GM19467 (cell line): Measurements from ENCODE around the gene GCNT2.
A peak's percentile ranks its signal among the peaks of the same experiment; 100 is the strongest.
"Not testable (repeated sequence)": the region's sequence is repeated elsewhere in the genome, so short reads cannot be mapped to it uniquely, and the experiment has no call there.

Experiments
- ATAC-seq: cut with Tn5 transposase; IDR thresholded peaks from one replicate; pipeline ENCODE4 v1.9.1; 2021; ENCODE audit warnings: mild to moderate bottlenecking, moderate library complexity; ENCODE audit not compliant: unreplicated experiment

The GCNT2 gene

DNA sequence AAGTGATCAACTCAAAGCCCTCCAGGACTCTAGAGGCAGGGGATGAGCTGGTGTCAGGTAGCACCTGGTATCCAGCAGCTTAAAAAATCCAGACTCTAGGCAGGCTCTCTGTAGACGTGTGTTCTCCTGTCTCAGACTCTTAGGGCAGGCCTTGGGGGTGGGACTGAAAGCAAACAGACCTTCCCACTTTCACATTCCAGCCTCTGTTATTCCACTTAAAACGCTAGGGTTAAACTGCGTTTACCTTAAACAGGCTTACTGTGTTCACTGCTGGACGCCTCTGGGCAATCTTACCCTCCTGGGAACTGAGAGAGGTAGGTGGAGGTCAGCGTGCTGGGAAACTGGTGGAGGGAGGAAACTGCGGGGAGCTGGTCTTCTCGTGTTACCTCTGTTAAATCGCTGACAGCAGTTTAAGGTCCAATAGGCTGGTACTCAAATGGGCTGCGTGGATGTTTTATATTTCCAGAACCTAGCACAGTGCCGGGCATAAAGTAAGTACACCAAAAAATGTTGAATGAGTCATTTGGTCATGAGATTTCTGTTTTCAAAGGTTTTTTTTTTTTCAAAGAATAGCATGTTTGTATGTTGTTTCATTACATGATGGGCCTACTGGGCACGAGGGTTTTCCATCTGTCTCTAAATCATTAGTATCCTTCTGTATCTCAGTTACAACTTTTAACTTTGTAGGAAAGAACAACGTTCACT is at the start of gene GCNT2:
Gene GCNT2 (plus strand): TSS at position 248 of the 705 bp plus-strand sequence. CDS start 7,561 bp downstream, outside the sequence.
- no peak for ATAC-seq

DNA sequence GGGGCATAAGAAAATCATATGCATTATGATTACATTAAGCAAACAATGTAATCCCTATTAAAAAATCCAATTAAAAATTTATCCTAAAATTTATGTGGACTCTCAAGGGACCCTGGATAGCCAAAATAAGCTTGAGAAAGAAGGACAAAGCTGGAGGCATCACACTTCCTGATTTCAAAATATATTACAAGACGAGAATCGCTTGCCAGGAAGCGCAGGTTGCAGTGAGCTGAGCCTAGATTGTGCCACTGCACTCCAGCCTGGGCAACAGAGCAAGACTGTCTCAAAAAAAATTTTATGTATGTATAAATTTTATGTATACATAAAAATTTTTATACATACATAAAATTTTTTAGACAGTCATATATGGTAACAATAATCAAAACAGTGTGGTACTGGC is 48.5 kb upstream of the GCNT2 start:
- ATAC-seq, result no peak

DNA sequence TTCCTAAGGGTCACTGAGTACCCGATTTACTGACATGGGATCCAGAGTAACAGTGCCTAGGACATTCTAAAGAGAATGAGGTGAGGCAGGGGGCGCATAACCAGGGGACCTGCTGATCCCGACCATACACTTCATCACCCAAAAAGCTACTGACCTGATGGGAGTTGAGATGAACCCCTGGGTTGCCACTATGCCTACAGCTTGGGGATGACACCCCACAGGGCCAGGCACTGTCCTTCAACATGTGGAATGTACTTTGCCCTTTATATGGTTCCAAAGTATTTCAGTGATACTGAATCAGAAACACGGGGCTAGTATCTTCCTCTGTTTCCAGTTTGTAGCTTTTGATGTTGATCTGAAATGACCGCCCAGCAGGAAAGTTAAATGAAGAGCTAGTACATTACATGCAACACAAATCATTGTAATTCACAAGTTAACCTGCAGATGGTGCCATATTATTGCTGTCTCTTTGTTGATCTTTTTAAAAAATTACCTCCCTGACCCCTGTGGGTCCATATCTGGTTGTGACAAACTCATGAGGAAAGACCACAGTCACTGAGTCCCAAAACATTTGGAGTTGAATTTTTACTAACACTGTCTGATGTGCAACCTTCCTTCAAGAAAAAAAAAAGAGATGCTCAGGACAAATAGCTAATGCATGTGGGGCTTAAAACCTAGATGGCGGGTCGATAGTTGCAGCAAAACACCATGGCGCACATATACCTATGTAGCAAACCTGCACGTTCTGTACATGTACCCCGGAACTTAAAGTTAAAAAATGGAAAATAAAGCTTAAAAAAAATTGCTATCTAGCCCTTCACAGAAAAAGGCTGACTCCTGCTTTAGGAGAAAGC is 42.7 kb upstream of the GCNT2 start:
- no peak for ATAC-seq

- no peak for ATAC-seq
Measured at GRCh38 chr6:10479939-10480700, 41.0 kb upstream of the GCNT2 start.

DNA sequence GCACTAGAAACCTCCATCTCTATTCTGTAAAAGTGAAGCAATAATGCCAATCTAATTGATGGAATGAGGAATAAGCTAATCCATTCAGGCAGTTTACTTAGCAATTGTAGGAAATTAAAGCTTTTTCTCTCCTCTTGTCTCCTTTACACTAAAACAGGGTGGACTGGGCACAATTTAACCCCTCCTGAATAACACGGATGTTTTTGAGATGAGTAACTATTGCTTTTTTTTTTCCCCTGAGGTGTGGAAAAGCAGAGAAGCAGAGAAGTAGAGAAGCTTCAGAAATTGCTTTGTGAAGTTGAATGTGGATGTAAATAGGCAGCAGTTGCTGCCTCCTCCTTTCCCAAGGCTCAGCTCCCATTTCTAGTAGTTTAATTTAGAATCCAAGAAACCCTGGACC is 40.0 kb upstream of the GCNT2 start:
- no peak for ATAC-seq

DNA sequence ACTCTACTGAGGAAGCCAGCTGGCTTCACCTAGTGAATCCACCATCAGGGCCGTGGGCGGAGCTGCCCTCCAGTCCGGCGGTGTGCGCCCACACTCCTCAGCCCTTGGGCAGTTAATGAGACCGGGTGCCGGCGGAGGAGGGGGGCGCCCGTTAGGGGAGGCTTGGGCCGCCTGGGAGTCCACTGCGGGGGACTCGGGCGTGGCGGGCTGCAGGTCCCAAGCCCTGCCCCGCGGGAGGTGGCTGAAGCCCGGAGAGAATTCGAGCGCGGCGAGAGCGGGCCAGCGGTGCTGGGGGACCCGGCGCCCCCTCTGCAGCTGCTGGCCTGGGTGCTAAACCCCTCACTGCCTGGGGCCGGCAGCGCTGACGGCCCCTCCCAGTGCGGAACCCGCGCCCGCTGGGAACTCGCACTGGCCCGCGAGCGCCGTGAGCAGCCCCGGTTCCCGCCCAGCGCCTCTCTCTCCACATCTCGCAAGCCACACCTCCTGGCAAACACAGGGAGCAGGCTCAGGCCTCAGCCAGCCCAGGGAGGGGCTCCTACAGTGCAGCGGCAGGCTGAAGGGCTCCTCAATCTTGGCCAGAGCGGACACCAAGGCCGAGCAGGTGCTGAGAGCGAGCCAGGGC is 38.4 kb upstream of the GCNT2 start:
- ATAC-seq, result no peak

GRCh38 chr6:10484912-10485311 is 36.2 kb upstream of the GCNT2 start:
- ATAC-seq, result no peak

- ATAC-seq, result no peak
Measured at GRCh38 chr6:10485406-10485805, 35.7 kb upstream of the GCNT2 start.

DNA sequence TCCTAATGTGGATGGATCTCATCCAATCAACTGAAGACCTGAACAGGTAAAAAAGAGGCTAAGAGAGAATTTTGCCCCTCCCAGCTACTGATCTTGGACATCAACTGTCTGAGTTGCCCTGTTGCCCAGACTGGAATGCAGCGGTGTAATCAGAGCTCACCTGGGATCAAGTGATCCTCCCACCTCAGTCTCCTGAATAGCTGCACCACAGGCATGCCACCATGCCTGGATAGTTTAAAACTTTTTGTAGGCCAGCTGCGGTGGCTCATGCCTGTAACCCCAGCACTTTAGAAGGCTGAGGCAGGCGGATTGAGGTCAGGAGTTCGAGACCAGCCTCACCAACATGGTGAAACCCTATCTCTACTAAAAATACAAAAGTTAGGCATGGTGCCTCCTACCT is 34.9 kb upstream of the GCNT2 start:
- no peak for ATAC-seq

DNA sequence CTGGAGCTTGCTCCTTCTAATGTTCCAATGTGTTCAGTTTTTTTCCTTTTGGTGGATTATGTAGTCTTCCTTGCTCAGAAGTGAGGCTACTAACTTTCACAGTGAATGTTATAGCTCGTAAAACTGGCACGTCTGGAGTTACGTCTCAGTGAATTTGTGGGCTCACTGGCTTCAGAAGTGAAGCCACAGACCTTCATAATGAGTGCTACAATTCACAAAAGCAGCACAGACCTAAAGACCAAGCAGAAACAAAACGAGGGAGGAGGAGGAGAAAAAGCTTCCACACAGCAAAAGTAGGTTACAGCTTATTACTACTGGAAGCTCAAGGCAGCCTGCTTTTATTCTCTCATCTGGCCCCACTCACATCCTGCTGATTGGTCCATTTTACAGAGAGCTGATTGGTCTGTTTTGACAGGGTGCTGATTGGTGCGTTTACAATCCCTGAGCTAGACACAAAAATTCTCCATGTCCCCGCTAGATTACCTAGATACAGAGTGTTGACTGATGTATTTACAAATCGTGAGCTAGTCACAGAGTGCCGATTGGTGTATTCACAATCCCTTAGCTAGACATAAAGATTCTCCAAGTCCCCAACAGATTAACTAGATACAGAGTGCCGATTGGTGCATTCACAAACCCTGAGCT is 34.1 kb upstream of the GCNT2 start:
- not testable (repeated sequence) for ATAC-seq

DNA sequence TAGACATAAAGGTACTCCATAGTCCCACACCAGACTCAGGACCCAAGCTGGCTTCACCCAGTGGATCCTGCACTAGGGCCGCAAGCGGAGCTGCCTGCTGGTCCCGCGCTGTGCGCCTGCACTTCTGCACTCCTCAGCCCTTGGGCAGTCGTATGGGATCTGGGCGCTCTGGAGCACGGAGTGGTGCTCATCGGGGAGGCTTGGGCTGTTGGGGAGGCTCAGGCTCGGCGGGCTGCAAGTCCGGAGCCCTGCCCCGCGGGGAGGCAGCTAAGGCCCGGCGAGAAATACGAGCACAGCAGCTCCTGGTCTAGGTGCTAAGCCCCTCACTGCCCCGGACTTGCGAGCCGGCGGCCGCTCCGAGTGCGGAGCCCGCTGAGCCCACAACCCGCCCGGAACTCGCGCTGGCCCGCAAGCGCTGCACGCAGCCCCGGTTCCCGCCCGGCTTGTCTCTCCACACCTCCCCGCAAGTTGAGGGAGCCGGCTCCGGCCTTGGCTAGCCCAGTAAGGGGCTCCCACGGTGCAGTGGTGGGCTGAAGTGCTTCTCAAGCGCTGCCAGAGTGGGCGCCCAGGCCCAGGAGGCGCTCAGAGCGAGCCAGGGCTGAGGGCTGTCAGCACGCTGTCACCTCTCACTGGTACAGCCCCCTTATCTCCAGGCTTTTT is 33.4 kb upstream of the GCNT2 start:
- ATAC-seq, result no peak

GRCh38 chr6:10491463-10491862 is 29.7 kb upstream of the GCNT2 start:
- ATAC-seq, result no peak

- ATAC-seq, result not testable (repeated sequence)
Measured at GRCh38 chr6:10491905-10492304, 29.2 kb upstream of the GCNT2 start.

GRCh38 chr6:10495029-10495428 is 26.1 kb upstream of the GCNT2 start:
- ATAC-seq, result no peak

GRCh38 chr6:10505529-10505928 is 15.6 kb upstream of the GCNT2 start:
- no peak for ATAC-seq

- ATAC-seq, result no peak
Measured at GRCh38 chr6:10507298-10507697, 13.9 kb upstream of the GCNT2 start.

DNA sequence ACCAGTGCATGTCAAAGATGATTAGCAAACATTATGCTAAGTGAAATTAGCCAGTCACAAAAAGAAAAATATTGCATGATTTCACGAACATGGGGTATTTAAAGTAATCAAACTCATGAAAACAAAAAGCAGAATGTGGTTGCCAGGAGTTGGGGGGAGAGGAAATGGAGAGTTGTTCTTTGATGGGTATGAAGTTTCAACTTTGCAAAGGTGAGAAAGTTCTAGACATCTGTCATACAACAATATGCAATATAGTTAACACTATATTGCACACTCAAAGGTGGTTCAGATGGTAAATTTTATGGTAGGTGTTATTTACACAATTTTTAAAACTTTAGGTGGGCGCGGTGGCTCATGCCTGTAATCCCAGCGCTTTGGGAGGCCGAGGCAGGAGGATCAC is 13.4 kb upstream of the GCNT2 start:
- ATAC-seq, result no peak

DNA sequence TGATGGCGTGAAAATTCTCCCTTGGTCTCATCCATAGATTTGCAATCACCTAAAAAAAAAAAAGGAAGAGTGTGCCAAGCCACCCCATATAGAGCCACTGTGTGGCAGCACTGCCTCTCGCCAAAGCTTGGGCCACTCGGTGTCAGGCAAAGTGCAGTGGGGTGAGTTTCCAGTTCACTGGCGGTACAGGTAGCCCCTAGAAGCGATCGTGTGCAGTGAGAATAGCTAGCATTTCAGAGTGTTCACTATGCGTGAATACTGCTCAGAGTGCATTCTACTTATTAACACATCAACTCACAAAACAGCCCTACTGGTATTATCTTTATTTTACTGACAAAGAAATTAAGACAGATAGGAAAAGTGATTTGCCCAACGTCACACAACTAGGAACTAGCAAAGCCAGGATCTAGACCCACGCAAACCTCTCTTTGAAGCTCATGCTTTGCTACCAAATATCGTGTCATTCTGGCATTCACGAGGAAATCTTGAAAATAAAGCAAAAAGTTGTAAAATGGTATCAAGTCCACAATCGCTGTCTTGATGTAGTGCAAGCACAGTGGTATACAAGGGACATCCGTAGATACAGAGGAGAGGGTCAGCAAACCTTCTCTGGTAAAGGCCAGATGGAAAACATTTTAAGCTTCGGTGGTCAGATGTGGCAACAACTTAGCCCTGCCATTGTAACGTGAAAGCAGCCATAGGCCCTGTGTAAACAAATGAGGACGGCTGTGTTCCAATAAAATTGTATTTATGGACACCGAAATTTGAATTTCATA is 10.4 kb upstream of the GCNT2 start:
- peak; percentile 94 for ATAC-seq

DNA sequence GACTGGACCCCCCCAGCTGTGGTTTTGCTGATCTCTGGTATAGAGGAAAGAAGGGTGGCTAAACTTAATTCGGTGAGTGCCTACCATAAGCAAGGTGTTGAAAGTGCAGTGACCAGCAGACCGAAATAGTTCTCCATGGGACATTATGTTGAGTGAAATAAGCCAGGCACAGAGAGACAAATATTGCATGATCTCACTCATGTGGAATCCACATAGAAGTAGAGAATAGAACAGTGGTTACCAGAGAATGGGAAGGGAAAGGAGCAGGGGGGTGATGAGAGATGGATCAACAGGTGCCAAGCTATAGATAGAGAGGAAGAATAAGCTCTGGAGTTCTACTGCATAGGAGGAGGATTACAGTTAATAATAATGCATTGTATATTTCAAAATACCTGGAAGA is 9.7 kb upstream of the GCNT2 start:
- no peak for ATAC-seq
